C4-2B (cell line): ENCODE results near the gene UBTD1.

Experiments
- H3K27ac ChIP-seq: fragments of 450-650 bp; 2 replicates; pipeline ENCODE4 v1.5.1; 2017
- CTCF ChIP-seq: fragments of 450-650 bp; conservative IDR thresholded peaks from 2 replicates; pipeline ENCODE4 v1.5.1; 2017; ENCODE audit warnings: mild to moderate bottlenecking
- ZFX ChIP-seq: fragments of 450-650 bp; IDR thresholded peaks from 2 replicates; pipeline ENCODE4 v1.6.1; 2017

The UBTD1 gene

GRCh38 chr10:97598407-97599271 lies 99.9 kb downstream of the UBTD1 start:
- H3K27ac ChIP-seq = no peak overlapping the region
- TF ChIP-seq CTCF = no peak
- no peak for TF ChIP-seq ZFX

- H3K27ac ChIP-seq = no peak overlapping the region
- TF ChIP-seq CTCF (no peak), ZFX (no peak)
Measured at GRCh38 chr10:97599272-97599619, 100.5 kb downstream of the UBTD1 start.

- no peak overlapping the region for H3K27ac ChIP-seq
Measured at GRCh38 chr10:97600616-97601015, 101.9 kb downstream of the UBTD1 start.

GRCh38 chr10:97601268-97602215 lies 102.8 kb downstream of the UBTD1 start:
- TF ChIP-seq CTCF = no peak
- TF ChIP-seq ZFX = no peak

More at GRCh38 chr10:97600616-97601015, 101.9 kb downstream of the UBTD1 start:
- no peak for TF ChIP-seq CTCF
- TF ChIP-seq ZFX = no peak

GRCh38 chr10:97607095-97607636 lies 108.4 kb downstream of the UBTD1 start:
- TF ChIP-seq ZFX (no peak), CTCF (no peak)
- H3K27ac ChIP-seq = no peak overlapping the region

More at GRCh38 chr10:97601268-97602215, 102.8 kb downstream of the UBTD1 start:
- H3K27ac ChIP-seq = no peak overlapping the region

GRCh38 chr10:97608991-97609561 lies 110.4 kb downstream of the UBTD1 start:
- no peak for TF ChIP-seq CTCF
- TF ChIP-seq ZFX = no peak
- no peak overlapping the region for H3K27ac ChIP-seq
